CD4-positive, alpha-beta T cell treated with Interleukin-17A for 1 hour (primary cell): Measurements from ENCODE around the gene DBI.
A peak's percentile ranks its signal among the peaks of the same experiment; 100 is the strongest.
"Not testable (repeated sequence)": the region's sequence is repeated elsewhere in the genome, so short reads cannot be mapped to it uniquely, and the experiment has no call there.

ENCODE experiments used
- DNase-seq: peaks from one replicate; pipeline ENCODE4 v3.0.0-alpha.2; 2020

DBI gene

DNA sequence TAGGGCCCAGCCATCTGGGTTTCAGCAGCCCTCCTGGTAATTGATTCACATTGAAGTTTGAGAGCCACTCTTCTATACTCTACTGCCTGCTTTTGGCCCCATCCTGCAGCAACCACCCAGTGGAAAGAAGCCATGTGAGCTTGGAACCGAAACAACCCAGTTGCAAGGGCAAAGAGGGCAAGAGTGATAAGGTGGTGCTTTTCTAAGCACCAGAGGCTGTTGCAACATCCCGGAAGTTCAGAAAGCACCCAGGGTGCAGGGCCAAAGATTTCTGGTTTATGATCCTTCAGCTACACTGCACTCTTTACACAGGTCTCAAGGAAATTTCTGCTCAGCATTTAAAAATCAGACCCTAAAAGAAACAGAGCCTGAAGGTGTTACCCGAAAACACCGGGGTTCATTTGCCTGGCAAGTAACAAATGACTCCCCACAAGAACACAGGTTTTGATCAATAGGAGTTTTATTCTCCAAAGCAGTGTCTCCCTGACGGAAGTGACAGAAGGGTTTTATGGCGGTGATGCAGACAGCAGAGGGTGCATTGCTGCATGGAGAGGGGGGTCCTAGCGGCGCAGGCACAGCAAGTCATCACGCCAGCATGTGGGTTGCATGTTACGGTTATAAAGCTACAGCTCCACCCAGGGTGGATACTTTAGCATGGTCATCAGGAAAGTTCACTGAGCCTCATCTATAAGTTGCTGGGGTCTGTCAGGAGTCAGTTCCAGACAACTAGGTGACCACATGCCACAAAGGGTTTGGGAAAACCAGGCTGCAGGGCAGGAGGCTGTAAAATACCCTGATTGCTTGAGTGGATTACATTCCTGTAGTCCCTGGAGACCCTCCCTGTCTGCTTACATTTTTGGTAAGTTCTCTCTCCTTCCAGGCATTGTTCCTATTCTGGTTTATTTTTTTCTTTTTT lies 36.1 kb downstream of the DBI start:
- DNase-seq = no peak

- DNase-seq = not testable (repeated sequence)
Measured at GRCh38 chr2:119403618-119404017, 36.8 kb downstream of the DBI start.

DNA sequence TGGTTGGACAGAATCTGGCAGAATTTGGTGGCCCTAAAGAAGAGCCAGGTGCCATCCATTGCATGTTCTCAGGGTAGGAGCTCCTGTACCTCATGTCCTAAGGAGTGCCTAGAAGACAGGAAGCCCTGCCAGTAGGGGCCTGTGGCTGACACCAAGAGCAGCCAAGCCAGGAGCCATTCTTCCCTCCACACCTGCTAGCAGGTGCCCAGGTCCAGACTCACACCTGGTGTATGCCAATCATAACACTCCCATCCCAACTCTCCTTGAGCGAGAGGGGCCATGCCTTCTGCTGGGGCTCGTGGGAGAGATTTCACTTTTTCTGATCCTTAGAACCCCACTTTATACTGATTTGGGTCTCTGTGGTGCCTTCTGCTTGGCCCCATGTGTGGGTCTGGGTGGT lies 38.4 kb downstream of the DBI start:
- no peak for DNase-seq

GRCh38 chr2:119407430-119408220 lies 40.8 kb downstream of the DBI start:
- peak; percentile 30 for DNase-seq

DNA sequence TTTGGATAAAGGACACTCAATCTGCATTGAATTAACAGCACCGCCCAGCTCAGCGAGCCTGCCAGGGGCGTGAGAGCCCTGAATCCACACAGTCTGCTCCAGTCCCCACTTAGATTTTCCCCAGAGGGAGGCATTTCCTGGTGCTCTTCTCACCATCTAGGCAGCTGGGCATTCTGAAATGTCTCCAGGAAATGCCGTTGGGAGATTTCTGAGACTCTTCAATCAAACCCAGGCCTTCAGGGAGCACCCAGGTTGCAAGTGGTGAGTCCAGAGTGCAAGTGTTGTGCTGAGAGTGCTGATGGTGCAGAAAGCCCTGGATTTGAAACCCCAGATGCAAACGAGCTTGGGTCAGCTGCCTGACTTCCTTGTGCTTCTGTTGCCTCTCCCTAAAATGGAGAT lies 41.4 kb downstream of the DBI start:
- no peak for DNase-seq

GRCh38 chr2:119409506-119409905 lies 42.7 kb downstream of the DBI start:
- DNase-seq = no peak

- no peak for DNase-seq
Measured at GRCh38 chr2:119414894-119415293, 48.1 kb downstream of the DBI start.

DNA sequence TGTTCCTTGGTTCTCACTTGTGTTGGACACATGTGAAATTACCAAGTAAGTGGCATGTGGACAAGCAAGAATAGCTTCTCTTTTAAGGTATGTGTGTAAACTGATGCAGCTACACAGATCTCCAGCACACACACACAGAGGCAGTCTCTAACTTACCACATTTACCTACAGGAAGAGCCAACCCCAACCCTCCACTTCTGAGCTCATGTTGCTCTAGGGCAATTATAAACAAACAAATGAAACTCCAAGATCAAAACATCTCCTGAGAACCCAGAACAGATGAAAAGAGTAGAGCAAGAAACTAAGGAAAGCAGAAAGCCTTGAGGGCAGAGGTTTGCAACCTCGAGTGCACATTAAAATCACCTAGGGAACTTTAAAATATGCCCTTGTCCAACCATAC lies 48.9 kb downstream of the DBI start:
- DNase-seq = no peak

GRCh38 chr2:119416299-119416923 lies 49.6 kb downstream of the DBI start:
- DNase-seq = no peak

GRCh38 chr2:119417908-119418307 lies 51.1 kb downstream of the DBI start:
- DNase-seq = no peak

DNA sequence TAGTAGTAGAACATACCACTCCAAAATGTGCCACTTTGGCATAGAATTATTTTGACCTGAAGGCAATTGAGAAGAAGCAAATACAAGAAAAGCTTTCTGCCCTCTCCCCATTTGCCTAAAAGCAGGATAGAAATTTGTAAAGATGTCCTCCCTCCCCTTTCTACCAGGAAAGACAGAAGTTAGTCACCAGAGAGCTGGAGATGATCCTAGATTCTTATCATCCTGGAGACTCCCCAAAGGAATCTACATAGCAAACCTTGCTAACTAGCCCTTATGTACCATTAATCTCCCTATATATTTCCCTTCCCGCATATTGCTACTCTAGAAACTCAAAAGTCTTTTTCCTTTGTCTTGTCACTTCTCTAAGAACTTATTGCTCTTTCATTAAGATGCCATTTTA lies 52.3 kb downstream of the DBI start:
- DNase-seq = no peak

- no peak for DNase-seq
Measured at GRCh38 chr2:119419803-119420508, 53.2 kb downstream of the DBI start.

GRCh38 chr2:119421304-119421703 lies 54.5 kb downstream of the DBI start:
- DNase-seq = no peak

DNA sequence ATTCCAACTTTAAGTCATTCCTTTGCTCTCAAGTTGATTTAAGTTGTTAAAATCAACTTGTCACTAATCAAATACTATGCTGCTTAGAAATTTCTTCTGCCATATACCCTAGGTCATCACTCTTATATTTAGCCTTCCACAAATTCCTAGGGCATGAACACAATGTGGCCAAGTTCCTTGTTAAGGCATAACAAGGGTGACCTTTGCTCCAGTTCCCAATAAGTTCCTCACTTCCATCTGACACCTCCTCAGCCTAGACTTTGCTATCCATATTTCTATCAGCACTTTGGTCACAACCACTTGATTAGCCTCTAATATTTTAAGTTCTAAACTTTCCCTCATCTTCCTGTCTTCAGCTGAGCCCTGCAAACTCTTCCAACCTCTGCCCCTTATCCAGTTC lies 55.0 kb downstream of the DBI start:
- DNase-seq = no peak
